ENCODE results near the gene SSBP3.
A peak's percentile ranks its signal among the peaks of the same experiment; 100 is the strongest.
"Not testable (repeated sequence)": the region's sequence is repeated elsewhere in the genome, so short reads cannot be mapped to it uniquely, and the experiment has no call there.

SSBP3 gene

GRCh38 chr1:54228638-54229079, 177.5 kb downstream of the SSBP3 start:
- DNase-seq, result no peak

GRCh38 chr1:54227891-54228310, 178.3 kb downstream of the SSBP3 start:
- DNase-seq, result no peak

GRCh38 chr1:54227091-54227602, 179.0 kb downstream of the SSBP3 start:
- DNase-seq, result peak in 13 of 58 donors; percentile 18 to 80 (median 35)

GRCh38 chr1:54225986-54226559, 180.1 kb downstream of the SSBP3 start:
- no peak for DNase-seq

GRCh38 chr1:54225378-54225777, 180.8 kb downstream of the SSBP3 start:
- DNase-seq, result no peak

- no peak for DNase-seq
These were observed 182.0 kb downstream of the SSBP3 start for GRCh38 chr1:54224233-54224632.

- DNase-seq, result no peak
These were observed 182.6 kb downstream of the SSBP3 start for GRCh38 chr1:54223441-54224202.

GRCh38 chr1:54222711-54223110, 183.5 kb downstream of the SSBP3 start:
- DNase-seq, result no peak

- no peak for DNase-seq
These were observed 184.2 kb downstream of the SSBP3 start for GRCh38 chr1:54221867-54222484.

- DNase-seq, result no peak
These were observed 184.9 kb downstream of the SSBP3 start for GRCh38 chr1:54221113-54221834.

GRCh38 chr1:54220004-54220811, 186.0 kb downstream of the SSBP3 start:
- DNase-seq, result peak in 48 of 58 donors; percentile 16 to 86 (median 56)

GRCh38 chr1:54219688-54220003, 186.5 kb downstream of the SSBP3 start:
- no peak for DNase-seq

GRCh38 chr1:54218883-54219687, 187.1 kb downstream of the SSBP3 start:
- DNase-seq, result peak in 6 of 58 donors; percentile 13 to 27 (median 18)

GRCh38 chr1:54215523-54215922, 190.7 kb downstream of the SSBP3 start:
- no peak for DNase-seq

GRCh38 chr1:54212872-54213271, 193.3 kb downstream of the SSBP3 start:
- no peak for DNase-seq

GRCh38 chr1:54207896-54208295, 198.3 kb downstream of the SSBP3 start:
- DNase-seq, result not testable (repeated sequence)

- DNase-seq, result no peak
These were observed 198.9 kb downstream of the SSBP3 start for GRCh38 chr1:54207287-54207686.

- DNase-seq, result no peak
These were observed 202.0 kb downstream of the SSBP3 start for GRCh38 chr1:54204199-54204598.

GRCh38 chr1:54200519-54200997, 205.6 kb downstream of the SSBP3 start:
- peak in 2 of 58 donors; percentile 24 to 25 for DNase-seq
